Measurements from ENCODE around the gene RHOC. TPM values are rescaled to one million over a fixed set of nuclear protein-coding genes. Genes with fewer than 3 reads are reported as not detected.

The RHOC gene
- total and polyA plus RNA-seq, 2 donors (not counting 1 experiment from before 2014, with no cell fraction given): 484 to 857 TPM

GRCh38 chr1:112712191-112712590 is 5.3 kb upstream of the RHOC start:
- no peak for TF ChIP-seq EZH2 (IDR thresholded peaks at IDR 0.05; ENCODE audit: low read length, missing control alignments)
- TF ChIP-seq, protein P1, sequence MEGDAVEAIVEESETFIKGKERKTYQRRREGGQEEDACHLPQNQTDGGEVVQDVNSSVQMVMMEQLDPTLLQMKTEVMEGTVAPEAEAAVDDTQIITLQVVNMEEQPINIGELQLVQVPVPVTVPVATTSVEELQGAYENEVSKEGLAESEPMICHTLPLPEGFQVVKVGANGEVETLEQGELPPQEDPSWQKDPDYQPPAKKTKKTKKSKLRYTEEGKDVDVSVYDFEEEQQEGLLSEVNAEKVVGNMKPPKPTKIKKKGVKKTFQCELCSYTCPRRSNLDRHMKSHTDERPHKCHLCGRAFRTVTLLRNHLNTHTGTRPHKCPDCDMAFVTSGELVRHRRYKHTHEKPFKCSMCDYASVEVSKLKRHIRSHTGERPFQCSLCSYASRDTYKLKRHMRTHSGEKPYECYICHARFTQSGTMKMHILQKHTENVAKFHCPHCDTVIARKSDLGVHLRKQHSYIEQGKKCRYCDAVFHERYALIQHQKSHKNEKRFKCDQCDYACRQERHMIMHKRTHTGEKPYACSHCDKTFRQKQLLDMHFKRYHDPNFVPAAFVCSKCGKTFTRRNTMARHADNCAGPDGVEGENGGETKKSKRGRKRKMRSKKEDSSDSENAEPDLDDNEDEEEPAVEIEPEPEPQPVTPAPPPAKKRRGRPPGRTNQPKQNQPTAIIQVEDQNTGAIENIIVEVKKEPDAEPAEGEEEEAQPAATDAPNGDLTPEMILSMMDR (conservative IDR thresholded peaks at IDR 0.05 in 1 of 2, IDR thresholded peaks at IDR 0.05 in 1 of 2; ENCODE audit: low read depth in 1 of 2, low read length in 2 of 2): no peak
- no peaks in the 10 kb centered on the region for H4K20me1 ChIP-seq (ENCODE audit: control insufficient read depth, extremely low read depth, insufficient read depth, low read length)
- no peak overlapping the region for H3K4me2 ChIP-seq (ENCODE audit: extremely low read depth, insufficient read depth, low read length)
- H3K27me3 ChIP-seq (ENCODE audit: control insufficient read depth, insufficient read depth, low read length): peaks cover 6% of the 10 kb centered on the region
- no peaks in the 10 kb centered on the region for H3K36me3 ChIP-seq (ENCODE audit: control insufficient read depth, insufficient read depth, low read length)
- H3K79me2 ChIP-seq (ENCODE audit: control insufficient read depth, insufficient read depth, low read length): no peaks in the 10 kb centered on the region
- no peak overlapping the region for H3K9ac ChIP-seq (ENCODE audit: insufficient read depth, low read length)
- no peak overlapping the region for H3K4me3 ChIP-seq (replicated peaks in 1 of 4; ENCODE audit: control extremely low read depth in 1 of 4, insufficient read depth in 1 of 4, low read depth in 3 of 4, low read length in 4 of 4)
- H3K9me3 ChIP-seq (ENCODE audit: control insufficient read depth, insufficient read depth, low read depth, low read length): no peaks in the 10 kb centered on the region
- H3K27ac ChIP-seq (ENCODE audit: insufficient read depth, low read length): no peak overlapping the region
- H3K4me1 ChIP-seq (ENCODE audit: control insufficient read depth, extremely low read depth, insufficient read depth, low read length): peaks cover 5% of the 10 kb centered on the region
- H2AFZ ChIP-seq (ENCODE audit: low read length): no peak overlapping the region
- DNase-seq (ENCODE audit: low read depth in 2 of 2): no peak

DNA sequence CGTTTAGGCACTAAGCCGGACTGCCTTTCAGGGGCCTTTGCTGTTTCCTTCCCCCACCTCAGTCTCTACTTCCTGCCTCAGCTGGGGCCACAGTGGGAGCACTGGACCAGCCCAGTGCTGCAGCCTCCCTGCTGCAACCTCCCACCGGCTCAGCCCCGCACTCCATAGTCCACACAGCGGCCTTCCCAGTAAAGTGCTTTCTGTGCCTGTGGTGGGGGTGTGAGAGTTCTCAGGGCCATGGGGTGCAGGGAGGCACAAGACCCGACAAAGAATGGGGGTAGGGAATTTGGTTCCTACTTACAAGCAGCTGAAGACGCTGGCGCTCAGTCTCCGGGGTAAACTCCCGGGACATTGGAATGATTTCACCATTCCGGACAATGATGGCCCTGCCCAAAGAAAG is 4.7 kb upstream of the RHOC start:
- H3K27me3 ChIP-seq (ENCODE audit: control insufficient read depth, insufficient read depth, low read length): peaks cover 6% of the 10 kb centered on the region
- no peak overlapping the region for H2AFZ ChIP-seq (ENCODE audit: low read length)
- peaks cover 2% of the 10 kb centered on the region for H3K79me2 ChIP-seq (ENCODE audit: control insufficient read depth, insufficient read depth, low read length)
- no peak for TF ChIP-seq EZH2 (IDR thresholded peaks at IDR 0.05; ENCODE audit: low read length, missing control alignments)
- TF ChIP-seq, protein P1 (conservative IDR thresholded peaks at IDR 0.05 in 1 of 2, IDR thresholded peaks at IDR 0.05 in 1 of 2; ENCODE audit: low read depth in 1 of 2, low read length in 2 of 2): no peak
- H3K4me2 ChIP-seq (ENCODE audit: extremely low read depth, insufficient read depth, low read length): no peak overlapping the region
- H3K9ac ChIP-seq (ENCODE audit: insufficient read depth, low read length): no peak overlapping the region
- no peaks in the 10 kb centered on the region for H4K20me1 ChIP-seq (ENCODE audit: control insufficient read depth, extremely low read depth, insufficient read depth, low read length)
- no peak overlapping the region for H3K27ac ChIP-seq (ENCODE audit: insufficient read depth, low read length)
- no peaks in the 10 kb centered on the region for H3K9me3 ChIP-seq (ENCODE audit: control insufficient read depth, insufficient read depth, low read depth, low read length)
- DNase-seq (ENCODE audit: low read depth in 2 of 2): no peak
- no peaks in the 10 kb centered on the region for H3K36me3 ChIP-seq (ENCODE audit: control insufficient read depth, insufficient read depth, low read length)
- H3K4me1 ChIP-seq (ENCODE audit: control insufficient read depth, extremely low read depth, insufficient read depth, low read length): peaks cover 5% of the 10 kb centered on the region
- no peak overlapping the region for H3K4me3 ChIP-seq (replicated peaks in 1 of 4; ENCODE audit: control extremely low read depth in 1 of 4, insufficient read depth in 1 of 4, low read depth in 3 of 4, low read length in 4 of 4)

GRCh38 chr1:112711041-112711440 is 4.1 kb upstream of the RHOC start:
- H3K27me3 ChIP-seq (ENCODE audit: control insufficient read depth, insufficient read depth, low read length): peaks cover 6% of the 10 kb centered on the region
- H3K9ac ChIP-seq (ENCODE audit: insufficient read depth, low read length): no peak overlapping the region
- H3K4me3 ChIP-seq (replicated peaks in 1 of 4; ENCODE audit: control extremely low read depth in 1 of 4, insufficient read depth in 1 of 4, low read depth in 3 of 4, low read length in 4 of 4): no peak overlapping the region
- no peaks in the 10 kb centered on the region for H3K9me3 ChIP-seq (ENCODE audit: control insufficient read depth, insufficient read depth, low read depth, low read length)
- H4K20me1 ChIP-seq (ENCODE audit: control insufficient read depth, extremely low read depth, insufficient read depth, low read length): no peaks in the 10 kb centered on the region
- H3K4me1 ChIP-seq (ENCODE audit: control insufficient read depth, extremely low read depth, insufficient read depth, low read length): peaks cover 5% of the 10 kb centered on the region
- H3K4me2 ChIP-seq (ENCODE audit: extremely low read depth, insufficient read depth, low read length): no peak overlapping the region
- DNase-seq (ENCODE audit: low read depth in 2 of 2): no peak
- TF ChIP-seq EZH2 (IDR thresholded peaks at IDR 0.05; ENCODE audit: low read length, missing control alignments): no peak
- TF ChIP-seq, protein P1 (conservative IDR thresholded peaks at IDR 0.05 in 1 of 2, IDR thresholded peaks at IDR 0.05 in 1 of 2; ENCODE audit: low read depth in 1 of 2, low read length in 2 of 2): no peak
- H3K36me3 ChIP-seq (ENCODE audit: control insufficient read depth, insufficient read depth, low read length): no peaks in the 10 kb centered on the region
- H2AFZ ChIP-seq (ENCODE audit: low read length): no peak overlapping the region
- peaks cover 7% of the 10 kb centered on the region for H3K79me2 ChIP-seq (ENCODE audit: control insufficient read depth, insufficient read depth, low read length)
- no peak overlapping the region for H3K27ac ChIP-seq (ENCODE audit: insufficient read depth, low read length)
